ENCODE results near the gene AHSG. TPM values are rescaled to one million over a fixed set of nuclear protein-coding genes. Genes with fewer than 3 reads are reported as not detected.

AHSG gene
- total RNA-seq, 1 experiment from 2014 or later: 1.6 TPM

DNA sequence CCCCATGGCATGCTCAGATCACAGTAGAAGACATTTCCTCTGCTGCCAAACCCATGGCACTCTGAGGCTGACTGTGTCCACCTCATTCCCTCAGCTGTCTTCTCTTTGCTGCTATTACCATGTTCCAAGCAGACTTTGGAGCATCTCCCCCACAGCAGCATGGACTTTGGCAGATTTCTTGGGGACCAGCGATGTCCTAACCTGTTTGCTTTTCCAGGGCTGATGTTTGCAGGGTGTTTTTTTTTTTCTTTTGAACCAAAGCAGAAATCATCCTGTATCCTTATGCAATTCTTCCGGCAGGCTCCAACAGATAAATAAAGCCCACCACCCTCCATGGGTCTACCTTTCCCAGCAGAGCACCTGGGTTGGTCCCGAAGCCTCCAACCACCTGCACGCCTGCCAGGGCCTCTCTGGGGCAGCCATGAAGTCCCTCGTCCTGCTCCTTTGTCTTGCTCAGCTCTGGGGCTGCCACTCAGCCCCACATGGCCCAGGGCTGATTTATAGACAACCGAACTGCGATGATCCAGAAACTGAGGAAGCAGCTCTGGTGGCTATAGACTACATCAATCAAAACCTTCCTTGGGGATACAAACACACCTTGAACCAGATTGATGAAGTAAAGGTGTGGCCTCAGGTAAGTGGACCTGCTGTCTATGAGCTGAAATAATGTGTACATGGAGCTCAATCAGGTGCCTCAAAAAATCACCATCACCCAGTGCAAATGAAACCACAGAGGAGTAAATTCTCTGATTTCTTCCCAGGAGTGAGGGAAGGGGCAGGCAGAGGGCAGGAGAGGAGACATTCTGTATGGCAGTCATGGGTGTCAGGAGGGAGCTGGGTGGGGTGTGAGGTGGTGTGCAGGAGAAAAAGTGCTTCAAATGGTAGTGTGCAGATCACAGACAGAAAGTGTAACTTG, at the start of gene AHSG (continued):
- no peak for TF ChIP-seq SIN3A (IDR thresholded peaks at IDR 0.05; ENCODE audit: low read depth)

DNA sequence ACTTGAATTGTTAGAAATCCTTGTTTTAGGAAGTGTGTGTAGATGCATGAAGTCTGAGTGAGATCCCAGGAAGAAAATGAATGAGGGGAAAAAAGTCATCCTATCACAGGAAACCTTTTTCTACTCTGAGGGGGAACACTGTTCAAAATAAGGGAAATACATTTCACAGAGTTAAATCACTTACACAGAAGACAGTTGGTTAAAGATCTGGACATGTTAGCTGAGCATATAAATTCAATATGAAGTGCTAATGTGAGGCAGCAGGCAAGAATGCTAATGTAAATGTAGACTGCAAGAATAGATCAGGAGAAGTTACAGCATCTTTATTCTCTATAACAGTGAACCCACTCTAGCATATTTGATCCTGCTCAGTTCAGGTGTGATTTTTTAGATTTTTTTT, 48.3 kb upstream of the AHSG start:
- Histone ChIP-seq H3K4me2 (ENCODE audit: low read length) (no peak overlapping the region), H4K20me1 (ENCODE audit: insufficient read depth) (no peaks in the 10 kb centered on the region), H3K27me3 (ENCODE audit: insufficient read depth, low read length) (no peaks in the 10 kb centered on the region), H2AFZ (ENCODE audit: low read depth, low read length, poor library complexity, severe bottlenecking) (no peak overlapping the region), H3K27ac (ENCODE audit: low read depth, low read length) (no peak overlapping the region), H3K9me2 (ENCODE audit: insufficient read depth) (no peaks in the 10 kb centered on the region), H3K36me3 (ENCODE audit: control insufficient read depth in 1 of 2, insufficient read depth in 2 of 2, low read length in 2 of 2) (peaks cover 3 to 19% of the 10 kb centered on the region in 2 experiments; a peak in 2 of 4 replicates), H3K4me3 (replicated peaks in 1 of 2; ENCODE audit: low read depth in 1 of 2, low read length in 2 of 2) (no peak overlapping the region), H3K79me2 (ENCODE audit: insufficient read depth, low read length) (peaks cover 69% of the 10 kb centered on the region), H3K4me1 (ENCODE audit: control insufficient read depth in 1 of 2, insufficient read depth in 2 of 2, low read length in 2 of 2) (peaks cover 9 to 23% of the 10 kb centered on the region in 2 experiments), H3K9ac (ENCODE audit: low read length) (no peak overlapping the region), H3K9me3 (ENCODE audit: control insufficient read depth in 1 of 2, insufficient read depth in 1 of 2, low read depth in 1 of 2, low read length in 2 of 2) (no peaks in the 10 kb centered on the region)
- ATAC-seq (no peak), DNase-seq (ENCODE audit: low read depth, low spot score) (no peak)
- TF ChIP-seq TCF7L2 (IDR thresholded peaks at IDR 0.05; ENCODE audit: borderline replicate concordance, extremely low read depth, insufficient read depth, insufficient read length) (no peak), ZFX (IDR thresholded peaks at IDR 0.05) (no peak), EZH2 (IDR thresholded peaks at IDR 0.05) (no peak), EZH2phosphoT487 (IDR thresholded peaks at IDR 0.05; ENCODE audit: borderline replicate concordance) (no peak), ELF1 (IDR thresholded peaks at IDR 0.05; ENCODE audit: borderline replicate concordance, low read depth) (no peak), SP1 (IDR thresholded peaks at IDR 0.05; ENCODE audit: low read depth) (no peak), POLR2A (IDR thresholded peaks at IDR 0.05; ENCODE audit: borderline replicate concordance, extremely low read depth, insufficient read depth, insufficient read length) (no peak), CBX3 (IDR thresholded peaks at IDR 0.05; ENCODE audit: low read depth) (no peak)
- TF ChIP-seq, protein P1, sequence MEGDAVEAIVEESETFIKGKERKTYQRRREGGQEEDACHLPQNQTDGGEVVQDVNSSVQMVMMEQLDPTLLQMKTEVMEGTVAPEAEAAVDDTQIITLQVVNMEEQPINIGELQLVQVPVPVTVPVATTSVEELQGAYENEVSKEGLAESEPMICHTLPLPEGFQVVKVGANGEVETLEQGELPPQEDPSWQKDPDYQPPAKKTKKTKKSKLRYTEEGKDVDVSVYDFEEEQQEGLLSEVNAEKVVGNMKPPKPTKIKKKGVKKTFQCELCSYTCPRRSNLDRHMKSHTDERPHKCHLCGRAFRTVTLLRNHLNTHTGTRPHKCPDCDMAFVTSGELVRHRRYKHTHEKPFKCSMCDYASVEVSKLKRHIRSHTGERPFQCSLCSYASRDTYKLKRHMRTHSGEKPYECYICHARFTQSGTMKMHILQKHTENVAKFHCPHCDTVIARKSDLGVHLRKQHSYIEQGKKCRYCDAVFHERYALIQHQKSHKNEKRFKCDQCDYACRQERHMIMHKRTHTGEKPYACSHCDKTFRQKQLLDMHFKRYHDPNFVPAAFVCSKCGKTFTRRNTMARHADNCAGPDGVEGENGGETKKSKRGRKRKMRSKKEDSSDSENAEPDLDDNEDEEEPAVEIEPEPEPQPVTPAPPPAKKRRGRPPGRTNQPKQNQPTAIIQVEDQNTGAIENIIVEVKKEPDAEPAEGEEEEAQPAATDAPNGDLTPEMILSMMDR (IDR thresholded peaks at IDR 0.05 in 2 of 3, conservative IDR thresholded peaks at IDR 0.05 in 1 of 3; ENCODE audit: borderline replicate concordance in 1 of 3, insufficient read depth in 1 of 3, low read depth in 2 of 3, low read length in 2 of 3): no peak
- ChIA-PET RAD21 (ENCODE audit: low non-redundant PET in 1 of 2, low total read pairs in 2 of 2, uncharacterized antibody in 2 of 2, unreplicated experiment in 2 of 2) (no interaction called here), POLR2A (no interaction called here), CTCF (no interaction called here)
- BruUV-seq (replicated peaks): no TSS peak
- intact Hi-C loops (cut with micrococcal nuclease): no loop called here

Data from HCT116 (cell line).